Neural progenitor cell (in vitro differentiated cells): ENCODE results near the gene SDS. TPM values are rescaled to one million over a fixed set of nuclear protein-coding genes. Genes with fewer than 3 reads are reported as not detected.

Experiments
- DNase-seq: peaks from one replicate; pipeline ENCODE4 v3.0.0-alpha.2; 2016; ENCODE audit warnings: low spot score
- H2AFZ ChIP-seq: fragments of 200-600 bp; sonication (generic); replicated peaks from 2 replicates; pipeline ENCODE4 v1.6.1; 2016; ENCODE audit warnings: antibody characterized with exemption
- H3F3A ChIP-seq: fragments of 200-600 bp; sonication (generic); 2 replicates; pipeline ENCODE4 v1.6.1; 2016; ENCODE audit warnings: antibody characterized with exemption, low read depth
- H3K27ac ChIP-seq: fragments of 200-600 bp; sonication (generic); 2 replicates; pipeline ENCODE4 v1.5.1; 2016; ENCODE audit warnings: mild to moderate bottlenecking
- H3K27me3 ChIP-seq: fragments of 200-600 bp; sonication (generic); 2 replicates; pipeline ENCODE4 v1.6.1; 2016; ENCODE audit warnings: mild to moderate bottlenecking, moderate library complexity
- H3K36me3 ChIP-seq: fragments of 200-600 bp; sonication (generic); 2 replicates; pipeline ENCODE4 v1.5.1; 2016
- H3K4me1 ChIP-seq: fragments of 200-600 bp; sonication (generic); 2 replicates; pipeline ENCODE4 v1.6.1; 2016; ENCODE audit warnings: mixed run types
- H3K4me2 ChIP-seq: fragments of 200-600 bp; sonication (generic); 2 replicates; pipeline ENCODE4 v1.6.1; 2016
- H3K4me3 ChIP-seq: fragments of 200-600 bp; sonication (generic); 2 replicates; pipeline ENCODE4 v1.5.1; 2016
- H3K79me2 ChIP-seq: fragments of 200-600 bp; sonication (generic); 2 replicates; pipeline ENCODE4 v1.6.1; 2016; ENCODE audit warnings: low read depth
- H3K9ac ChIP-seq: fragments of 200-600 bp; sonication (generic); 2 replicates; pipeline ENCODE4 v1.6.1; 2016
- H3K9me3 ChIP-seq: fragments of 200-600 bp; sonication (generic); 2 replicates; pipeline ENCODE4 v1.5.1; 2016; ENCODE audit warnings: low read depth
- H4K20me1 ChIP-seq: fragments of 200-600 bp; sonication (generic); 2 replicates; pipeline ENCODE4 v1.6.1; 2016; ENCODE audit warnings: low read depth
- H3K27ac Mint-ChIP-seq: 3 replicates; pipeline ENCODE4 v1.8.0; 2021; ENCODE audit warnings: mixed read lengths
- H3K27me3 Mint-ChIP-seq: 2 replicates; pipeline ENCODE4 v1.8.0; 2022; ENCODE audit warnings: low read depth, mild to moderate bottlenecking, inconsistent platforms, moderate library complexity, mixed read lengths; ENCODE audit not compliant: insufficient read depth
- H3K36me3 Mint-ChIP-seq: 3 replicates; pipeline ENCODE4 v1.8.0; 2021; ENCODE audit warnings: mixed read lengths
- H3K4me1 Mint-ChIP-seq: 3 replicates; pipeline ENCODE4 v1.8.0; 2021; ENCODE audit warnings: mixed read lengths
- H3K4me3 Mint-ChIP-seq: 3 replicates; pipeline ENCODE4 v1.8.0; 2021; ENCODE audit warnings: mild to moderate bottlenecking, moderate library complexity, mixed read lengths
- H3K9me3 Mint-ChIP-seq: 3 replicates; pipeline ENCODE4 v1.8.0; 2020; ENCODE audit warnings: mixed read lengths
- EZH2 ChIP-seq: fragments of 200-600 bp; sonication (generic); IDR thresholded peaks from 2 replicates; pipeline ENCODE4 v1.6.1; 2017; ENCODE audit warnings: antibody characterized with exemption, mild to moderate bottlenecking, moderate library complexity
- EZH2phosphoT487 ChIP-seq: fragments of 200-600 bp; sonication (generic); IDR thresholded peaks from 2 replicates; pipeline ENCODE4 v1.6.1; 2017; ENCODE audit warnings: antibody characterized with exemption
- total RNA-seq: library from RNA; depleted of rRNA; stranded (reverse); fragments of >200 nt; gene quantifications from 2 replicates; pipeline ENCODE4 v1.2.3, GENCODE V29; 2015; ENCODE audit warnings: low replicate concordance
- TF ChIP-seq, protein P1 (sequence below): fragments of 200-600 bp; sonication (generic); IDR thresholded peaks from 2 replicates; pipeline ENCODE4 v1.5.1; 2017; ENCODE audit warnings: antibody characterized with exemption, mild to moderate bottlenecking

SDS gene
- total RNA-seq, 1 donor from 2014 or later = not detected

DNA sequence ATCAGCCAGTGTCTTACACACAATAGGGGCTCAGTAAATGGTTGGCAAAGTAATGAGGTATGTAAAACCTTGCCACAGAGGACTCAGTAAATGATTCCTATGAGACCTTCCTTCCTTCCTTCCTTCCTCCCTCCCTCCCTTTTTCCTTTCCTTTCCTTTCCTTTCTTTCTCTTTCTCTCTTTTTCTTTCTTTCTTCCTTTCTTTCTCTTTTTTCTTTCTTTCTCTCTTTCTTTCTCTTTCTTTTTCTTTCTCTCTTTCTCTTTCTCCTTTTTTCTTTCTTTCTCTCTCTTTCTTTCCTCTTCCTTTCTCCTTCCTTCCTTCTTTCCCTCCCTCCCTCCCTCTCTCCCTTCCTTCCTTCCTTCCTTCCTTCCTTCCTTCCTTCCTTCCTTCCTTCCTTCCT is 7.5 kb downstream of the SDS start:
- Histone ChIP-seq H3K27me3 (no peaks in the 10 kb centered on the region), H4K20me1 (no peaks in the 10 kb centered on the region), H3K9me3 (no peaks in the 10 kb centered on the region), H3K79me2 (no peaks in the 10 kb centered on the region), H3K9ac (no peak overlapping the region), H3K4me2 (no peak overlapping the region), H3K4me3 (no peak overlapping the region), H2AFZ (no peak overlapping the region), H3K27ac (no peak overlapping the region), H3K36me3 (no peaks in the 10 kb centered on the region), H3K4me1 (peaks cover 7% of the 10 kb centered on the region), H3F3A (peaks cover 5% of the 10 kb centered on the region)
- peaks cover 7% of the 10 kb centered on the region for H3K4me1 Mint-ChIP-seq
- peaks cover 6% of the 10 kb centered on the region for H3K27me3 Mint-ChIP-seq
- no peak overlapping the region for H3K4me3 Mint-ChIP-seq
- TF ChIP-seq, protein P1, sequence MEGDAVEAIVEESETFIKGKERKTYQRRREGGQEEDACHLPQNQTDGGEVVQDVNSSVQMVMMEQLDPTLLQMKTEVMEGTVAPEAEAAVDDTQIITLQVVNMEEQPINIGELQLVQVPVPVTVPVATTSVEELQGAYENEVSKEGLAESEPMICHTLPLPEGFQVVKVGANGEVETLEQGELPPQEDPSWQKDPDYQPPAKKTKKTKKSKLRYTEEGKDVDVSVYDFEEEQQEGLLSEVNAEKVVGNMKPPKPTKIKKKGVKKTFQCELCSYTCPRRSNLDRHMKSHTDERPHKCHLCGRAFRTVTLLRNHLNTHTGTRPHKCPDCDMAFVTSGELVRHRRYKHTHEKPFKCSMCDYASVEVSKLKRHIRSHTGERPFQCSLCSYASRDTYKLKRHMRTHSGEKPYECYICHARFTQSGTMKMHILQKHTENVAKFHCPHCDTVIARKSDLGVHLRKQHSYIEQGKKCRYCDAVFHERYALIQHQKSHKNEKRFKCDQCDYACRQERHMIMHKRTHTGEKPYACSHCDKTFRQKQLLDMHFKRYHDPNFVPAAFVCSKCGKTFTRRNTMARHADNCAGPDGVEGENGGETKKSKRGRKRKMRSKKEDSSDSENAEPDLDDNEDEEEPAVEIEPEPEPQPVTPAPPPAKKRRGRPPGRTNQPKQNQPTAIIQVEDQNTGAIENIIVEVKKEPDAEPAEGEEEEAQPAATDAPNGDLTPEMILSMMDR = no peak
- no peak for TF ChIP-seq EZH2
- no peak for TF ChIP-seq EZH2phosphoT487
- no peaks in the 10 kb centered on the region for H3K36me3 Mint-ChIP-seq
- no peaks in the 10 kb centered on the region for H3K9me3 Mint-ChIP-seq
- H3K27ac Mint-ChIP-seq = no peak overlapping the region
- no peak for DNase-seq

DNA sequence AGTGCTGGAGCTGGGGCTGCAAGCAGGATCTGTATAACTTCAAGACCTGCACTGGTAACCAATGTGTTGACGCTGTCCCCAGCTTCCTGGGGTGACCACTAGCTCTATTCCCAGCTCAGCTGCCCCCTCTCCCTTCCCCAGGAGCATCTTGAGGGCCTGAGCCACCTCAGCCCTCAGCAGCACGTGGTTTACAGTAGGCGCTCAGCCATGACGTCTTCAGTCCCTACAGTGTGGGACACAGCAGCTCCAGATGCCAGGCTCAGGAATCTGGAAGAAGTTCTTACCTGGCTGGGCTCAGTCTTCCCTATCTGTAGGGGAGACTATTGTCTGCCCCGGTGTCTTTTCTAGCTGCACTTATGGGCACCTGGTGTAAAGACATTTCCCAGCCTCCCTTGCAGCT is 8.6 kb downstream of the SDS start:
- Mint-ChIP-seq H3K9me3 (no peaks in the 10 kb centered on the region), H3K36me3 (no peaks in the 10 kb centered on the region), H3K27me3 (peaks cover 6% of the 10 kb centered on the region), H3K4me3 (no peak overlapping the region), H3K27ac (no peak overlapping the region), H3K4me1 (peaks cover 7% of the 10 kb centered on the region)
- Histone ChIP-seq H3K27ac (no peak overlapping the region), H3K36me3 (no peaks in the 10 kb centered on the region), H3F3A (peaks cover 5% of the 10 kb centered on the region), H3K4me2 (no peak overlapping the region), H3K79me2 (no peaks in the 10 kb centered on the region), H3K4me1 (peaks cover 7% of the 10 kb centered on the region), H4K20me1 (no peaks in the 10 kb centered on the region), H3K4me3 (no peak overlapping the region), H3K27me3 (no peaks in the 10 kb centered on the region), H3K9me3 (no peaks in the 10 kb centered on the region), H2AFZ (no peak overlapping the region), H3K9ac (no peak overlapping the region)
- no peak for DNase-seq
- TF ChIP-seq EZH2 = no peak
- TF ChIP-seq, protein P1 = no peak
- no peak for TF ChIP-seq EZH2phosphoT487

DNA sequence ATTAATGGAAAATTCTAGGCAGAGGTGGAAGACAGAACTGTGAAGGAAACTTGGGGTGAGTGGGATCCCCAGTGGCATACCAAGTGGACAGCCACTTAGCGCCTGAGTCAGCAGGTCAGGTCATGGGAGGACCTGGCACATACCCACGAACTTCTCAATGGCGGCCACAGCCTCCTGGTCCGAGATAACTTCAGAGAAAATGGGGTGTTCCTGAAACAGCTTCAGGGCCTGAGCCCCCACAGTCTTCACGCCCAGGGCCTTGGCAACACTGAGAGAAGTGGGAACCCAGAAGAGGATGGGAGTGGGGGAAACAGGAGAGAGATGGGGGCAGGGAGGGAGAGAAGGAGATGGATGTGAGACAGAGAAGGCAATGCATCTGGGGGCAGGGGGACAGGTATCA is 9.9 kb downstream of the SDS start:
- Histone ChIP-seq H3K4me2 (no peak overlapping the region), H2AFZ (no peak overlapping the region), H3K9ac (no peak overlapping the region), H3K79me2 (no peaks in the 10 kb centered on the region), H3K4me1 (peaks cover 7% of the 10 kb centered on the region), H3F3A (peaks cover 5% of the 10 kb centered on the region), H4K20me1 (no peaks in the 10 kb centered on the region), H3K27ac (no peak overlapping the region), H3K9me3 (no peaks in the 10 kb centered on the region), H3K27me3 (no peaks in the 10 kb centered on the region), H3K4me3 (no peak overlapping the region), H3K36me3 (no peaks in the 10 kb centered on the region)
- peaks cover under 1% of the 10 kb centered on the region for H3K36me3 Mint-ChIP-seq
- peaks cover 2% of the 10 kb centered on the region for H3K27me3 Mint-ChIP-seq
- peaks cover 7% of the 10 kb centered on the region for H3K4me1 Mint-ChIP-seq
- no peak for DNase-seq
- peak overlapping the region; percentile 10 for H3K27ac Mint-ChIP-seq
- H3K4me3 Mint-ChIP-seq = no peak overlapping the region
- TF ChIP-seq EZH2phosphoT487 = no peak
- TF ChIP-seq EZH2 = no peak
- TF ChIP-seq, protein P1 = no peak
- no peaks in the 10 kb centered on the region for H3K9me3 Mint-ChIP-seq
